OCI-LY7 (cell line): ENCODE data around the gene FUT7. TPM values are rescaled to one million over a fixed set of nuclear protein-coding genes. Genes with fewer than 3 reads are reported as not detected.

Experiments
- BruUV-seq: library from RNA; stranded (reverse); fragments of 400-500 nt; replicated peaks from 2 replicates; lab custom pipeline; 2021; lab: Mats Ljungman, UMichigan
- CTCF ChIA-PET: fragments of 300-600 bp; sonication (Branson Sonifier 250); formaldehyde crosslinking; loops from one replicate; lab custom pipeline; 2022; ENCODE audit warnings: antibody characterized with exemption; ENCODE audit not compliant: unreplicated experiment; lab: Charles Lee
- POLR2A ChIA-PET: fragments of 300-600 bp; sonication (Branson Sonifier 250); formaldehyde crosslinking; loops from one replicate; lab custom pipeline; 2022; ENCODE audit warnings: antibody characterized with exemption; lab: Charles Lee
- DNase-seq: peaks from one replicate; pipeline ENCODE4 v3.0.0-alpha.2; 2015; ENCODE audit warnings: low spot score
- H2AFZ ChIP-seq: fragments of 200-600 bp; sonication (generic), shearing (Covaris generic); 2 replicates; pipeline ENCODE4 v1.6.1; 2014; ENCODE audit warnings: mild to moderate bottlenecking, antibody characterized with exemption, low read length, moderate library complexity
- H3K27ac ChIP-seq: fragments of 200-600 bp; sonication (generic); 2 replicates; pipeline ENCODE4 v1.5.1; 2014; ENCODE audit warnings: mixed run types, low read depth, mild to moderate bottlenecking, moderate library complexity, low read length, inconsistent platforms; ENCODE audit not compliant: poor library complexity, severe bottlenecking
- H3K36me3 ChIP-seq: fragments of 200-600 bp; sonication (generic); 2 replicates; pipeline ENCODE4 v1.6.1; 2014; ENCODE audit warnings: mild to moderate bottlenecking, antibody characterized with exemption, low read length, moderate library complexity, mixed read lengths; ENCODE audit not compliant: insufficient read depth
- H3K4me1 ChIP-seq: fragments of 200-600 bp; sonication (generic); 2 replicates; pipeline ENCODE4 v1.5.1; 2014; ENCODE audit warnings: mild to moderate bottlenecking, low read length; ENCODE audit not compliant: insufficient read depth, poor library complexity, severe bottlenecking
- H3K4me2 ChIP-seq: fragments of 200-600 bp; sonication (generic); 2 replicates; pipeline ENCODE4 v1.6.1; 2014; ENCODE audit warnings: mild to moderate bottlenecking, low read length
- H3K4me3 ChIP-seq: fragments of 200-600 bp; sonication (generic); 2 replicates; pipeline ENCODE4 v1.5.1; 2014; ENCODE audit warnings: mild to moderate bottlenecking, low read depth, low read length; ENCODE audit not compliant: poor library complexity, severe bottlenecking
- H3K79me2 ChIP-seq: fragments of 200-600 bp; sonication (generic); 2 replicates; pipeline ENCODE4 v1.6.1; 2016; ENCODE audit warnings: low read depth, mild to moderate bottlenecking, low read length, moderate library complexity, mixed read lengths; ENCODE audit not compliant: insufficient read depth
- H3K9me2 ChIP-seq: fragments of 200-600 bp; sonication (generic); 2 replicates; pipeline ENCODE4 v1.6.1; 2016; ENCODE audit warnings: mild to moderate bottlenecking, low read length, mixed read lengths; ENCODE audit not compliant: insufficient read depth
- H3K9me3 ChIP-seq: fragments of 200-600 bp; sonication (generic); 2 replicates; pipeline ENCODE4 v1.6.1; 2014; ENCODE audit warnings: mild to moderate bottlenecking, mixed run types, low read length, mixed read lengths
- H4K20me1 ChIP-seq: fragments of 200-600 bp; sonication (generic); 2 replicates; pipeline ENCODE4 v1.6.1; 2014; ENCODE audit warnings: mild to moderate bottlenecking, antibody characterized with exemption, low read length, moderate library complexity, mixed read lengths; ENCODE audit not compliant: insufficient read depth
- EZH2phosphoT487 ChIP-seq: fragments of 200-600 bp; sonication (generic); IDR thresholded peaks from 2 replicates; pipeline ENCODE4 v1.6.1; 2018; ENCODE audit warnings: low read depth, borderline replicate concordance, mild to moderate bottlenecking, mixed run types, antibody characterized with exemption, low read length, moderate library complexity, mixed read lengths
- intact Hi-C: fragments of 100-400 bp; cut with micrococcal nuclease; formaldehyde crosslinking; loops from one replicate; pipeline ENCODE4 v1.10.0; 2022; ENCODE audit not compliant: unreplicated experiment
- total RNA-seq, 2 experiments: library from RNA; depleted of rRNA in 1 of 2; stranded (reverse); fragments of >200 nt in 1 of 2; shearing (Covaris generic) in 1 of 2; gene quantifications; 2 replicates each; pipeline ENCODE4 v1.2.3, GENCODE V29; 2014 to 2022
- TF ChIP-seq, protein P1 (sequence below): fragments of 200-600 bp; sonication (generic); conservative IDR thresholded peaks from 2 replicates; pipeline ENCODE4 v1.5.1; 2014; ENCODE audit warnings: mild to moderate bottlenecking, antibody characterized with exemption, low read length, moderate library complexity, mixed read lengths

The FUT7 gene
- total RNA-seq, 2 experiments from 2014 or later = 0.21 TPM; not detected in 1

DNA sequence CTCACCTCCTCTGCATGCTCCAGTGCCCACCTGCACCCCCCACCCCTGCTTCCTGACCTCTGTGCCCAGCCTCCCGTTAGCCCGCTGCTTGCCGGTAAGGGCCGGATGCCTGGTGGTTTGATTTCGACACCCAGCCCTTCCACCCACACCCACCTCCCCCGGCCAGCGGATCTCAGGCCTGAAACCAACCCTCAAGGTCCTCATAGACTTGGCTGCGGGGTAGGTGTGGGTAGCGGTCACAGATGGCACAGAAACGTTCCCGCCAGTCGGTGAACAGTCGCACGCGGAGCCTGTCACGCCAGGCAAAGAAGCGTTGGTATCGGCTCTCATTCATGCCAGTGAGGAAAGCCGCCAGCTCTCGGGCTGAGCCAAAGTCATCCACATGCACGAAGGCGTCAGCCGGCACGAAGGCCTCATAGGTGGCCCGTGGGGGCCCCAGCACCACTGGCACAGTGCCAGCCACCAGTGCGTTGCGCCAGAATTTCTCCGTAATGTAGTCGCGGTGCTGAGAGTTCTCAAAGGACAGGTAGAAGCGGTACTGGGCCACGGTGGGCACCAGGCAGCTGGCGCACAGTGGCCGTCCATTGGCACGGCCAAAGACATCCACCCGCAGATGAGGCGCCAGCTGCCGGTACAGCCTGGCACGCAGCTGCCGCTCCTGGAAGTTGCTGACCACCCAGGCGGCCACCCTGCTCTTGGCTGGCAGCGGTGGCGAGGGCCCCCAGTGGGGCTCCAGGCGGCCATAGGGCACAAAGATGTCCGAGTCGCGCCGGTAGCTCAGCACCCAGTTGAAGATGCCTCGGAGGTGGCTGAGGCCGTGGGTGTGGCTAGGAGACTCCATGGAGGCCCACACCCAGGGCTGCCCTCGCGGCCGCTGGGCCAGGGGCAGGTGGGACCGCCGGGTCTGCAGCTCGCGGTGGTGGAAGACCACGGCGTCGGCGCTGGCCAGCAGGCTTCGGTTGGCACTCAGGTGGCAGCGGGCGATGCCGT, 1.1 kb downstream of the FUT7 start:
- H3K9me3 ChIP-seq = no peaks in the 10 kb centered on the region
- no peaks in the 10 kb centered on the region for H3K9me2 ChIP-seq
- DNase-seq = peak; percentile 33
- no peak overlapping the region for H2AFZ ChIP-seq
- no peaks in the 10 kb centered on the region for H3K36me3 ChIP-seq
- POLR2A ChIA-PET = interaction anchor here (0.5 kb wide), 1 partner anchor 118 kb away, joined by 4 read pairs; no protein-coding TSS in a partner anchor
- H4K20me1 ChIP-seq = no peaks in the 10 kb centered on the region
- BruUV-seq = no TSS peak
- no peak overlapping the region for H3K27ac ChIP-seq
- CTCF ChIA-PET = interaction anchor here (1.0 to 2.2 kb wide), 2 partner anchors 16 to 99 kb away, joined by 5 to 6 read pairs; no protein-coding TSS in a partner anchor
- H3K4me1 ChIP-seq = peaks cover 48% of the 10 kb centered on the region
- no peak overlapping the region for H3K4me3 ChIP-seq
- H3K4me2 ChIP-seq = no peak overlapping the region
- no peak for TF ChIP-seq EZH2phosphoT487
- TF ChIP-seq, protein P1, sequence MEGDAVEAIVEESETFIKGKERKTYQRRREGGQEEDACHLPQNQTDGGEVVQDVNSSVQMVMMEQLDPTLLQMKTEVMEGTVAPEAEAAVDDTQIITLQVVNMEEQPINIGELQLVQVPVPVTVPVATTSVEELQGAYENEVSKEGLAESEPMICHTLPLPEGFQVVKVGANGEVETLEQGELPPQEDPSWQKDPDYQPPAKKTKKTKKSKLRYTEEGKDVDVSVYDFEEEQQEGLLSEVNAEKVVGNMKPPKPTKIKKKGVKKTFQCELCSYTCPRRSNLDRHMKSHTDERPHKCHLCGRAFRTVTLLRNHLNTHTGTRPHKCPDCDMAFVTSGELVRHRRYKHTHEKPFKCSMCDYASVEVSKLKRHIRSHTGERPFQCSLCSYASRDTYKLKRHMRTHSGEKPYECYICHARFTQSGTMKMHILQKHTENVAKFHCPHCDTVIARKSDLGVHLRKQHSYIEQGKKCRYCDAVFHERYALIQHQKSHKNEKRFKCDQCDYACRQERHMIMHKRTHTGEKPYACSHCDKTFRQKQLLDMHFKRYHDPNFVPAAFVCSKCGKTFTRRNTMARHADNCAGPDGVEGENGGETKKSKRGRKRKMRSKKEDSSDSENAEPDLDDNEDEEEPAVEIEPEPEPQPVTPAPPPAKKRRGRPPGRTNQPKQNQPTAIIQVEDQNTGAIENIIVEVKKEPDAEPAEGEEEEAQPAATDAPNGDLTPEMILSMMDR = no peak
- intact Hi-C loops = no loop called here
- no peaks in the 10 kb centered on the region for H3K79me2 ChIP-seq

DNA sequence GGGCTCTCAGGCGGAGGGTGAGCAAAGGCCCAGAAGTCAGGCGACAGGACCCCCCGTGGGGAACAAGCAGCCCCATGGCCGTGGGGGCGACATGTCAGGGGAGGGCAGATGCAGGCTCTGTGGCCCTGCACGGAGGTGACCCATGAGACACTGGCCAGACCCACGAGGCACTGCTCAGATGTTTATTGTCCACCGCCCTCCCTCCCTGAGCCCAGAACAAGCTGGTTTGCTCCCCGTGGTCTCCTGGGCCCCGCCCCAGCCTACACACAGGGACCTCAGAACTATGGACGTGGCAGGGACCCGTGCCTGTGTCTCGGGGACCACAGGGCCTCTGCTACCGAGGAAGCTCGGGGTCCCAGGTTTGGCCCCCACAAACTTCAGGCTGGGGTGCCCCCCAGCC, 1.9 kb downstream of the FUT7 start:
- Histone ChIP-seq H3K4me3 (no peak overlapping the region), H3K9me3 (no peaks in the 10 kb centered on the region), H3K4me2 (no peak overlapping the region), H2AFZ (no peak overlapping the region), H3K79me2 (no peaks in the 10 kb centered on the region), H3K36me3 (no peaks in the 10 kb centered on the region), H3K4me1 (peaks cover 49% of the 10 kb centered on the region), H4K20me1 (no peaks in the 10 kb centered on the region), H3K9me2 (no peaks in the 10 kb centered on the region), H3K27ac (no peak overlapping the region)
- CTCF ChIA-PET = interaction anchor here (0.6 to 2.2 kb wide), 8 partner anchors 10 to 239 kb away, joined by 3 to 6 read pairs (median 3); partner anchors contain the start of genes CCDC183 and TMEM141
- intact Hi-C loops = no loop called here
- DNase-seq = no peak
- TF ChIP-seq, protein P1 = no peak
- TF ChIP-seq EZH2phosphoT487 = no peak
- POLR2A ChIA-PET = interaction anchor here (0.5 to 2.1 kb wide), 3 partner anchors 29 to 119 kb away, joined by 4 read pairs; no protein-coding TSS in a partner anchor
- no TSS peak for BruUV-seq
